GM21390 (cell line): ENCODE results near the gene STAG1.
"Not testable (repeated sequence)": the region's sequence is repeated elsewhere in the genome, so short reads cannot be mapped to it uniquely, and the experiment has no call there.

Source experiments
- ATAC-seq: cut with Tn5 transposase; IDR thresholded peaks from one replicate; pipeline ENCODE4 v1.9.1; 2021; ENCODE audit not compliant: unreplicated experiment

STAG1 gene

DNA sequence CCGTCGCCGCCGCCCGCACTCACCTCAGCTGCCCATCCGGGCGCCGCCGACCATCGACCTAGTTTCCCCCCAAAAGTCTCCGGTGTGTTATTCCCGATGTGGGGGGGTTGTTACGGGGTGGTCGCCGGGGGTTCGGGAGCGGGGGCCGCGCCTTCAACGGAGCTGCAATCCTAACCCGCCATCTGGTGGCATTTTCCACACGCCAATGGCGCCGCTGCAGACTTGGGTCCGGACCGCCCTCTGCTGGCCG is at the start of gene STAG1:
Gene STAG1 (minus strand): TSS at position 207 of the 250 bp plus-strand sequence. CDS start 121,480 bp downstream, outside the sequence.
- no peak for ATAC-seq

DNA sequence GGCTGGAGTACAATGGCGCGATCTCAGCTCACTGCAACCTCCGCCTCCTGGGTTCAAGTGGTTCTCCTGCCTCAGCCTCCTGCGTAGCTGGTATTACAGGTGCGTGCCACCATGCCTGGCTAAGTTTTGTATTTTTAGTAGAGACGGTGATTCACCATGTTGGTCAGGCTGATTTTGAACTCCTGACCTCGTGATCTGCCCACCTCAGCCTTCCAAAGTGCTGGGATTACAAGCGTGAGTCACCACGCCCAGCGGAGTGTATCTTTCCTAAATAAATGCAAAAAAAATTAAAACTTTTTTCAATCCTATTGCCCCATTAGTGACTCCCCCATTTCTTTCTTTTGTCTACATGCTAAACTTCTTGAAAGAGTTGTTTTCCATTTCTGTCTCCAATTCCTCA is 49.0 kb upstream of the STAG1 start:
- not testable (repeated sequence) for ATAC-seq

DNA sequence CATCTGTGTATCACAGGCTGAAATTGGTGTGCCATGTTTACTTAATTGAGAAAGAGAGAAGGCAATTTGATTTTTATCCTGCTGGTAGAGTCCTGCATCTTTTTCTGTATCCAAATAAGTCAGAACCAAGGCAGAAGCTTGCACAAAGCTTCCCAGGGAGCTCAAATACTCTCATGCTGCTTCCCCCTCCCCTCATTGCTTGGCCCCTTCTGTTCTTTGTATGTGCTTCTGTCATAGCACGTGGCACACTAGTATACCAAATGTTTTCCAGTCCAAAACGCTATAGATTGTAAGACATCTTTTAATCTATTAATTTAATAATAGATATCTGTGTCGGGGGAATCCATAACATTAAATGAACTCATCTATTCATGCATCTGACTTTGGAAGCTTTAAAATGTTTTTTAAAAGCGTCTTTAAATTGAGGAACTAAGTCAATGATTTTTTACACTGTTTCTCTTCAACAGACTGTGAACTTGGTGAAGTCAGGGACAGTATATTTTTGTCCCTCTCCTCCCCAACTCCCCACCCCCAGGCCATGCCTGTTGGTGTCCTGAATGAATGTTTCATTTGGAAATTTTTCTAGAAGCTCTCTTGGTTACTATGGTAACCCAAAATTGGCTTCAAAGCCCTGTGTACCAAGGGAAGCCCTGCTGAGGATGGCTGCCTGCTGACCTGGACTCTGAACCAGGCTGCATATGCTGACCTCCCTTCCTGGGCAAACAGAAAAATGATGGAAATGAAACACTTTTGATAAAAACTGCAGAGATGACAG is 40.6 kb upstream of the STAG1 start:
- ATAC-seq: no peak

DNA sequence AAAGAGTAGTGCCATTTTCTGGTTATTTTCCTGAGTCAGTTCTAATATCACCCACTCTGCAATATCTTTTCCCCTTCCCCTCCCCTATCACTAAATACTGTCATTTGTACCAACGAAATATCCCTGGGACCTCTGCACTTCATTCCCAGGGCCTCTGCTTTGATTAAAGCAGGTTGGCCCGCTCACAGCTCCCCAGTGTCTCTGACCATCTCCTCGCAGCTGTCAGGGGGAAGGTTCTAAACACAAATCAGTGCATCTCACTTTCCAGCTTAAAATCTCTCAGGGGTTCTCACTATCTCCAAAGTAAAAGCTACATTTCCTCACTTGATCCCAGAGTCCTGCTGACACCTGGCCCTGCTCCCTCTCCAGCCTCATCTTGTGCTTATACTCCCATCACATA is 38.6 kb upstream of the STAG1 start:
- no peak for ATAC-seq

DNA sequence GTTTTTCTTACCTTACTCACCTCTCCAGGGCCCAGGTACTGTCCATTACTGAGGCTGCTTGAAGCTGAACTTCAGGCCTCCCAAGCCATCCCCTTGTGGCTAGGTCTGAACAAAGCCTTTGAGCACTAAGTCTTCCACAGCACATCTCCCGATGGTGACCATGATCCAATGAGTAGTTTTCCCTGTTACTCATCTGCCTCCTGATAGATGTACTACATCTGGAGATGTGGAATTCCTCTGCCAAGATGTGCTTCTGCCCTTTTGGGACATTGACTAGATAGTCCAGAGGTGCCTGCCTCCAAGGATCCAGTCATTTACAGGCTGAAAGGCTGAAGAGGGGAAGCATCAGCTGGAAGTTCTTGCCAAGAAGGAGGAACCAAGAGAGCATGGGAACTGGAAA is 37.8 kb upstream of the STAG1 start:
- no peak for ATAC-seq

DNA sequence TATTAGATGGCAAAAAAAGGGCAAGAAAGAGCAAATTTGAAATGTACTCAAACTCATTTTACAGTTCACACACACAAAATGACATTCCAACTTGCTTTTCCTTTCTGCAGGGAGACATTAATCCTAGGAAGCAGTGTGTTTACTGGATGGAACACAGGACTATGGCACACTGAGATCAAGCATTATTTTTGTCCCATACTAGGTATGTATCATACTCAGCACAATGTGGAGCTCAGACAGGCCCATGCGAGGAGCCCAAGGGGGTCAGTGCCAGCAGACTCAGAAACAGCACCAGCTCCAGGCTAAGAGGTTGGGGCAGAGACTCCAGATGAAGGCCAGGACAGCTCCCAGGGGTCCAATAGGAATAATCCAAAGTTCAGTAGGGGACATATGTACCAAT is 36.0 kb upstream of the STAG1 start:
- no peak for ATAC-seq

DNA sequence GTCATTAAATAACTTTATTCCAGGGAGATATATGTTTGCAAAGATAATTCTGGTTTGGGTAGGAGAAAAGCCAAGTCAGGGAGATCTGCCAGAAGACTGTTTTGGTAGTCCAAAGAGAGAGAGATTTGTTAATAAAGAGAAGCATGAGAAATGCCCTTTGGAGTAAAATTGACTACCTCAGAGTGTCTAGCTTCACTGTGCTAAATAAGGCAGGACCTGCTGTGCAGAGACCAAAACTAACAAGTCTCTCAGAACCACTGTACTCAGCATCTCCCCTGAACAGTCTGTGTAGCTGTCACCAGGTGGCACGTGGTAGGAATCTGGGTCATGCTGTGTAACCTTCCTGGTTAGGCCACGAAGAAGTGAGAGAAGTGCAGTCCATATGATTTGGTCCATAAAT is 35.2 kb upstream of the STAG1 start:
- peak; percentile 87 for ATAC-seq

DNA sequence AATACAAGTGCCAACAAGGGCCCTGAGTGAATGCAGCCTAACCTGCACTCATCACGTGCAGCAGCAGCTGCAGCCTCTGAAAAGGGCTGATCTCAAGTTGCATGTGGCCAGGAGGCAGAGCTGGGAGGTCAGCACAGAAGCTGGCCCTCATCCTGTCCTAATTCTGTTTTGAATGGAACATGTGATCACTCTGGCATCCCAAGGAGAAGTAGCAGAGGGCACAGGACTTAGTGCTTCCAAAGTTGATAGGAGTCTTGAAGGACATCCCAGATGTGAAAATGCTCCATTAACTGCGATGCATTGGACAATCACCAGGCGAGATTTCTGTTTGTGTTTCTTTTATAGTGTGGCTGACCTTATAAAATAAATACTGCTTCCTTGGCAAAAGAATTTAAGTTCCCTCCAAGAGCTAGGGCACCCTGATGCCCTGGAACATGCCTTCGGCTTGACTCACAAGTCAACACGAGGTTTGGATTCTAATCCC is 31.6 kb upstream of the STAG1 start:
- ATAC-seq: no peak

DNA sequence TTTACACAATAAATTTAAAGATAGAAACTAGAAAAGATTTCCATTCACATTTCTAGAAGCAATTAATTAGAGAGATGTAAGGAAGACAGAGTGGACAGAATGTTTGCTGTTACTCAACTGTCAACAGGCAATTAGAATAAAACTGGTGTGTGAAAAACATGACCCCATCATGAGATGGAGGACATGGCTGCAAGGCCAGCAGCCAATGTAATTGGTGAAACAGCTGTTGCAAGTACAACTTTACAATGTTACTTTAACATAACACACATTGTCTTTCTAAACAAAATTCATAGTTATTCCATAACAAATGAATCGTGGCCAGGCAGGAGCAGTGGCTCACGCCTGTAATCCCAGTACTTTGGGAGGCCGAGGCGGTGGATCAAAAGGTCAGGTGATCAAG is 28.6 kb upstream of the STAG1 start:
- ATAC-seq: no peak

DNA sequence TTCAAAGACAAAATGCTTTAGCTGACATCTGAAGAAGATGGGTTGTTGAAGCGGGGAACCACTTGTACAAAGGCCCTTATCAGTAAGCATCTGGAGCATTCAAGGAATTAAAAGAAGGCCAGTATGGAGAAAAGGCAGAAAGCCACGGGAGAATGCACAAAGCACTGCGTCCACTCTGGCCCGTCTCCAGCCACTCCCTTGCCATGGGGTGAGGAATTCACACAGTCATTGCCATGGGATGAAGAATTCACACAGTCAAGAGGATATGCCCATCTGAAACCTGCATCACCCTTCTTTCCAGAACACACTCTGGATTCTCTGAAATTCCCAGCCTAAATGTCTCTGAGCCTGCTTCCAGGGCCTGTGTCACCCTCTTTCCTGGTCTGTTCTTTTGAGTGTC is 26.7 kb upstream of the STAG1 start:
- ATAC-seq: no peak

DNA sequence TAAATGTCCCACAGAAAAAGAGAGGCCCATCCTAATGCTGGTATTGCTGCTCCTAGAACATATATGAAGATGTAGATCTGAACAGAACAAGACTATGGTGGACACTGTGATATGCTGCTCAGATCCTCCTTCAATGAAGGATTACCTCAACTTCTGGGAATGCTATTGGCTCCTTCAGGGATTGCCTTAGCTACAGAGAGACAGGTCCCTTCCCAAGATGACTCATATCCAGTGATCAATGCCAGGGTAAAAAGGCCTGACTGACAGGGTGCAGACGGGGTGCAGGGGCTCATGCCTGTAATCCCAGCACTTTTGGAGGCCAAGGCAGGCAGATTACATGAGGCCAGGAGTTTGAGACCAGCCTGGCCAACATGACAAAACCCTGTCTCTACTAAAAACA is 20.5 kb upstream of the STAG1 start:
- no peak for ATAC-seq

DNA sequence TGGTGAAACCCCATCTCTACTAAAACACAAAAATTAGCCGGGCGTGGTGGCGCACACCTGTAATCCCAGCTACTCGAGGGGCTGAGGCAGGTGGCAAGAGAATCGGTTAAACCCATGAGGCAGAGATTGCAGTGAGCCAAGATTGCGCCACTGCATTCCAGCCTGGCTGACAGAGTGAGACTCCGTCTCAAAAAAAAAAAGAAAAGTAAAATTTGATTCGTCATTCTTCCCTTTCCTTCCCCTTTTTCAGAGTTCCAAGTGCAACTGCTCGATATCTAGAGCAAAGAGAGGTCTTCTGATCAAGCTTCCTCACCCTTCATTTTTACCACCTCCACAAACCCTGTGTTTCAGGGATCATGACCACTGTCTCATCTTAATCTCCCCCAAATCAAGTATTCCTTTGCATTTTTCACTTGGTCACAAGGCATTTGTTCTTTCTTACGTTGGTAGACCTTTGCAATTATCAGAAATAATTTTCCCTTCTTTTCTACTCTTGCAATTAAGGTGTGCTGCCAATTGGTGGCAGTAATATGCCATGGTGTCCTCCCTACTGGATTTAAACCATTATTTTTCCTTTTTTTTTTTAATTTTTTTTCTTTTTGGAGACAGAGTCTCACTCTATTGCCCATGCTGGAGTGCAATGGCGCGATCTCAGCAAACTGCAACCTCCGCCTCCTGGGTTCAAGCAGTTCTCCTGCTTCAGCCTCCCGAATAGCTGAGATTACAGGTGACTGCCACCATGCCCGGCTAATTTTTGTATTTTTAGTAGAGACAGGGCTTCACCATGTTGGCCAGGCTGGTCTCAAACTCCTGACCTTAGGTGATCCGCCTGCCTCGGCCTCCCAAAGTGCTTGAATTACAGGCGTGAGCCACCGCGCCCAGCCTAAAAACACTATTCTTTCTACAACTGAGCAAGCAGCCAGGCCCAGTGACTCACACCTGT is 6.3 kb upstream of the STAG1 start:
- ATAC-seq: not testable (repeated sequence)

DNA sequence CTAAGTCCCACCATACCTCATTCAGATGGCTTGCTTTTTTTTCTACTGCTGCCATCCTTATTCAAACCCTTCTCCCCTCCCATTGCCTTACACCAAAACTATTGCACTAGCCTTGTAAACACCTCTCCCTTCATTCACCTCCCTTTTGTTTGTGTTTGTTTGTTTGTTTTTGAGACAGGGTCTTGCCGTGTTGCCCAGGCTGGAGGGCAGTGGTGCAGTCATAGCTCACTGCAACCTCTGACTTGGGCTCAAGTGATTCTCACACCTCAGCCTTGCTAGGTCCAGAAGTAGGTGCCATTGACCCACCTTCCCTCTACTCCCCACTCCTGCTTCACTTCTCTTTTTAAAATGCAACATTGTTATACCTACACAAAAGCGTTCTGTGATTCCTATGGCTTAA is 3.0 kb upstream of the STAG1 start:
- ATAC-seq: no peak

DNA sequence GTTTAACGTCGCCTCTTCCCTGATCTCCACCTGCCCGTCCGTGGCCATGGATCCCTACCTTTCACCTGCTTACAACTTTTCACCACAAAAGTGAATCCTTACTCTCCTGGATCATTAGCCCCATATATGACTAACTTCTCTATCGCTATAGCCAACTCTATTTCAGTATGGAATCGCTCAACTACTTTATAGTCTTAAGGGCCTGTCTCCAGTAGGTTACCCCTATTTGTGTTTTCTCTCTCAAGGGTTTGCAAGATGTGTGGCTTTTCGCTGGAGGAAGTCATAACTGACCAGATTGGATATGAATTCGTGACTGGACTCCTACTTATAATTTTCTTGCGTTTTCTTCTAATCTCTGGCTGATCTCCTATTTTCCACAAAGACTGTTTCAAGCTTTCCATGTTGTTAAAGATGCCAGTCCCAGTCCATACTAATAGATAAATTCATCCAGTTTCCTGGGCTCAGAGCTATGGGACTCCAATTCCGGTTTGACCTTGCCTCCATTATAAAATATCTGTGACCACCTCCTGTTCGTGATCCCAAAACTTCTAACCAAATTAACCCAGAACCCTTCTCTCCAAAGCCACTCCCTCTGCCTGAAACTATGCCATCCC is 1.3 kb upstream of the STAG1 start:
- ATAC-seq: no peak

DNA sequence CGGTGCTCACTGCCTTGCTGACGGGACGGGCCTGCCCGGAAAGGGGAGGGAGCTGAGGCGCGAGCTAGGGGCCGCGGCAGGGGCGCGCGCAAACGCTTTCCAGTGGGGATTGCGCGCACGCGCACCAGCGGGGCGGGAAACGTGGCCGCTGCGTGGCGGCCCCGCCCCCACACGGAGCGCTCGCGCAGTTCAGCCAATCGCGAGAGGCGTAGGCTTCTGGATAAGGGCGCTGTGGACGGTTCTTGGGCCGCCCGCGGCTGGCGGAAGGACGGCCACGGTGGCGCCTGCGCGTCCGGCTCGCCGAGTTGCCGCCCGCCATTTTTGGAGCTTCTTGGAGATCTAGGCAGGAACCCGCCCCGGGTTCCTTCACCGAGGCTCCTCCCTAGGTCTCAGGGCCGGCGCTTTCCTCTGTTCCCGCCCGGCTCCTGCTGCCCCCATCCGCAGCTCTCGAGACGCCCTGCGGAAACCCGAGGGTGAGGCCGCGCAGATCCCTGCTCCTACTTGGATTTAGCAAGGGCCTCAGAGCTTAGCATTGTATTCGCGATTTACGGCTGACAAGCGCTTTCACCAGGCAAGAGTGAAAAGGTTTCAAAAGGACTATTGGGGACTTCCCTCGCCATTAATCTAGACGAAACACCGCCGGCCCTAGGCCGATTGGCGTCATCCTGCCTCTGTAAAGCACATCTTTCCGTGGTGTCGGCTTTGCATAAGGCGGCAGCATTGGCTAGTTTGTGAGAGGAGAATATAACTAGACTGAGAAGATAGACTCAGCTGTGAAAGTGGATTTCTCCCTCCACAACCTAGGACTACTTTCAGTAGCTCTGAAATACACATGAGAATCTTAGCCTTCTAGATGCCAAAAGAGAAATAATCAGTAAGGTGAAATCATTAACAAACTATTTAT is 496 bp upstream of the STAG1 start:
- peak; percentile 82 for ATAC-seq

DNA sequence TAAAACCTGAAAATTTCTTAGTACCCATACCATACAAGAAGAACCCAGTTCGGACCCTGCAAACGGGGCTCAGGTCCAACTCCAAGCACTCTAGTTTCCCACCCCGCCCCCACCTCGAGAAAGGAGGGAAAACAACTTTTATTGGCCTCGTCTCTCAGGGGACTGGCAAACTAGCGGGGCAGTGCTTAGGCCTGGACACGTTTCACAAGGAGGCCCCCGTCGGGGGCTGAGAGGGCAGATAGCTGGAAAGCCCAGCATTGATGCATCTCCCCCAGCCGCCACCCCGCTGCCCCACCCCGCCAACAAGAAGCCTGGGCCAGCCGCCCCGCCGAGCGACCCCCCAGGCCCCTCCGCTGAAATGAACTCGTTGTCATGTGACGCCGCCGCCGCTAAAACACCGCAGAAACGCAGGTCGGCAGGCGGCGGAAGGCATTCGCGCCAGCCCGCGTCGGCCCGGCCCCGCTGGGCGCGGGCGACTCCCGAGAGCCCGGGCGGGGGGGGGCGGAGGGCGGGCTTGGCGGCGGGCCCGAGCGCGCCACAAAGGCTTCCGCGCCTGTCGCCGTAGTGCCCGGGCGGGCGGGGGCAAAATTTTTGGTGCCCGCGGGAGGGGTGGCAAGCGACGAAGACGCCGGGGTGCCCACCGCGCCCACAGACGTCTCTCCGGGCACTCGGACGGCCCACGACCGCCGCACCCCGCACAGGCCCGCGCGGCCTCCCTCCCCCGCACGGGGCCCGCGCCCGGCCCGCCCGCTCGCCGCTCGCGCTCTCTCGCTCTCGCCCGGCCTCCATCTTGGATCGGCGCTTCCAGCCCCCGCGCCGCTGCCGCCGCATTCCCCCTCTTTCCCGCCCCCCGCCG is 634 bp downstream of the STAG1 start:
- peak; percentile 15 for ATAC-seq

DNA sequence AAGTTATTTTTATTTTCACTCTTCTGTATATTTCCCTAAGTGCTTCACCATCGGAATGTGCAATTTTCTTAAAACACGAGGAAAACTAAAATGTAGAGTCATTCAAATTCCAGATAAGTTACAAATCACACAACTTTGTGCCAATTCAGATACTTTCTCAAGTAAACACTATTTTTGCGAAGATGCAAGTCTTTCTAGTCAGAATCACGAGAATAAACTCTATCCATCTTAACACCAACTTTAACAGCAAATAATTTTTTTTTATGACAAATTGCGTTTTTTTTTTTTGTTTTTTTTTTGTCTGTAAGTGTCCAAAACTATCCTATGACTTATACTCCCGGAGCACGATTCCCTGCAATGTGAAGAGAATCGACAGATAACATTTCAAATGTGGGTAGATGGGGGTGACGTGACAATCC is 1.3 kb downstream of the STAG1 start:
- no peak for ATAC-seq

DNA sequence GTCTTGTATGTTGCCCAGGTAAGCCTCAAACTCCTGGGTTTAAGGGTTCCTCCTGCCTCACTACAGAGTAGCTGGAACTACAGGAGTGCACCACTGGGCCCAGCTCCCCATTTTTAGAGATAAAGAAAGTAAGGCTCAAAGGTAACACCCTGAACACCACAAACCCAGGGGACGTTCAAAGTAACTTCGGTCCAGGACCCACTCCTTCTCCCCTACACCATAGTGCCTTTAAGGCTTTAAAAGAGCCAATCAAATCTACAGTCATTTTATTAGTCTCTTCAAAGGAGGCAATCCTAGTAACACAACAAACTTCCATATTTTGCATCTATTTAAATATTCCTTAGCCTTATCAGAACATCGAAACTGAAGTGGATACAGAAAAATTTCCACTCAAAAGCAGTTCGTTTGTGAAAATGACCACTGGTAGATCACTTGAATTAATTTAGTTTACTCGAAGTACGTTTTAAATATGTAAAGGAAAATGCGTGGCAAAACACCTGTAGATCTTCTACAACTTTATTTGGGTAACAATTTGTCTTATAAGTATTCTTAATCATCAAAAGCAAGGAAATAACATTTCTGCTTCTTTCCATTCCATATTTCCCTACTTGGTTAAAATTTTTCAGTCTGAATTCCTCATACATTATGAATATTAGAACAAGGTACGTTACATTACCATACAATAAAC is 1.8 kb downstream of the STAG1 start:
- no peak for ATAC-seq

DNA sequence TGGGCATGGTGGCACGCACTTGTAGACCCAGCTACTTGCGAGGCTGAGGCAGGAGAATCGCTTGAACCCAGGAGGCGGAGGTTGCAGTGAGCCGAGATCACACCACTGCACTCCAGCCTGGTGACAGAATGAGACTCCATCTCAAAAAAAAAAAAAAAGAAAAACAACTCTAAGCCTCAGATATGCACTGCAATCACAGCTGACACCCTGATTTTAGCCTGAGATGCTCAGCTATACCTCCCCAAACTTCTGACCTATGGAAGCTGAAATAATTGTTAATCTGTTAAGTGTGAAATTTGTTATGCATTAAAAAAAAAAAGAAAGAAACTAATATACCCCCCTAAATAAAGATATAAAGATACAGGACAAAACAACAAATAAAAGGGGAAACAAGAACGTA is 2.6 kb downstream of the STAG1 start:
- not testable (repeated sequence) for ATAC-seq
